Measurements from ENCODE around the gene SORCS2.

SORCS2 gene

GRCh38 chr4:7371210-7371941 lies 179.0 kb downstream of the SORCS2 start:
- DNase-seq (ENCODE audit: low read depth, low spot score): no peak

GRCh38 chr4:7372673-7373072 lies 180.3 kb downstream of the SORCS2 start:
- DNase-seq (ENCODE audit: low read depth, low spot score): no peak

- no peak for DNase-seq (ENCODE audit: low read depth, low spot score)
These were observed 182.2 kb downstream of the SORCS2 start for GRCh38 chr4:7374571-7374970.

- no peak for DNase-seq (ENCODE audit: low read depth, low spot score)
These were observed 183.1 kb downstream of the SORCS2 start for GRCh38 chr4:7375427-7375826.

GRCh38 chr4:7377223-7377865 lies 185.0 kb downstream of the SORCS2 start:
- DNase-seq (ENCODE audit: low read depth, low spot score): no peak

- DNase-seq (ENCODE audit: low read depth, low spot score): no peak
These were observed 186.8 kb downstream of the SORCS2 start for GRCh38 chr4:7379186-7379585.

GRCh38 chr4:7379719-7380118 lies 187.4 kb downstream of the SORCS2 start:
- no peak for DNase-seq (ENCODE audit: low read depth, low spot score)

- DNase-seq (ENCODE audit: low read depth, low spot score): no peak
These were observed 189.0 kb downstream of the SORCS2 start for GRCh38 chr4:7381221-7381889.

DNA sequence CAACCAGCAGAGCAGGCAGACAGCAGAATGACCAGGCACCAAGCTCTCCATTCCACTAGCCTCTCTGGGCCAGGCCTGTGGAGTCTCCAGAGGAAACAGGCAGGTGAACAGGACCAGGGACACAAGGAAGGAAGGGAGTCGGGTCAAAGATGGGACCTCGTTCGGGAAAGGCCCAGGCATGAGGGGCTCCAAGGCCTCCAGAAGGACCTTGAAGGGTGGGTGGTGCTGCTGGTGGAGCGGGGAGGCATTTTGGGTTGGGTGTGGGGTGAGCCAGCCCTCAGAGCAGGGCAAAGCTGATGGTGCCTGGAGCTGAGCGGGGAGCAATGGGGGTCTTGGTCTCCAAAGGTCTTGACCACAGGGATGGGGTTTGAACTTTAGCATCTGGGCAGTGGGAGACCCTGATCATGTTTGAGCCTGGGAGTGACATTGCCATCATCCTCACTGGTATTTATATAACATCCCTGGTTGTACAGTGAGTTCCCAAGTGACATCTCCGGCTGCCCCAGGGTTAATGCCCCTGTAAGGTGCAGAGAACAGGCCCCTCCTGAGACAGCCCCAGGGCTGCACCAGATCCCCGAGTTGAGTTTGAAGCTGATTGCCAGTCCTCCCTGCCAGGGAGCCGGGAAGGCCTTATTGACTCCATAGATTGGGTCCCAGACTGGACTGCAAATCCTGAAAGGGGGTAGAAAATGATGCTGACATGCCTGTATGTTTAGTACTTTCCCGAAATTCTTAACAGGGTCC lies 189.7 kb downstream of the SORCS2 start:
- DNase-seq (ENCODE audit: low read depth, low spot score): no peak

DNA sequence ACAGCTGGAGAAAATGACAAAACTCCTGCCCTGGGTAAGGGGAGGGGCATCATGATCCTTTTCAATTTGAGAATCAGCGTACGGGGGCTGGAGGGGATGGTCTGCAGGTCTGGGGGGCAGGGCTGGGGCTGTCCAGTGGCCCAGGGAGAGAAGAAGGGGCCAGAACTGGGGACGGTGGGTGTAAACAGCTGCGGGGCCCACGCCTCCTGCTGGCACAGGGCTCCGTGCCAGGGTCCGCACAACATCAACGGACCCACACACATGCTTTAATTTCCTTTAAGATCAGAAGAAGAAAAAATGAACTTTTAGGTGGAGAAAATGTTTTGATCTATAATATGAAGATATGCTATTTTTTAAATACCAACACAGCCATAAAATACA lies 190.3 kb downstream of the SORCS2 start:
- no peak for DNase-seq (ENCODE audit: low read depth, low spot score)

GRCh38 chr4:7383266-7383665 lies 190.9 kb downstream of the SORCS2 start:
- no peak for DNase-seq (ENCODE audit: low read depth, low spot score)

DNA sequence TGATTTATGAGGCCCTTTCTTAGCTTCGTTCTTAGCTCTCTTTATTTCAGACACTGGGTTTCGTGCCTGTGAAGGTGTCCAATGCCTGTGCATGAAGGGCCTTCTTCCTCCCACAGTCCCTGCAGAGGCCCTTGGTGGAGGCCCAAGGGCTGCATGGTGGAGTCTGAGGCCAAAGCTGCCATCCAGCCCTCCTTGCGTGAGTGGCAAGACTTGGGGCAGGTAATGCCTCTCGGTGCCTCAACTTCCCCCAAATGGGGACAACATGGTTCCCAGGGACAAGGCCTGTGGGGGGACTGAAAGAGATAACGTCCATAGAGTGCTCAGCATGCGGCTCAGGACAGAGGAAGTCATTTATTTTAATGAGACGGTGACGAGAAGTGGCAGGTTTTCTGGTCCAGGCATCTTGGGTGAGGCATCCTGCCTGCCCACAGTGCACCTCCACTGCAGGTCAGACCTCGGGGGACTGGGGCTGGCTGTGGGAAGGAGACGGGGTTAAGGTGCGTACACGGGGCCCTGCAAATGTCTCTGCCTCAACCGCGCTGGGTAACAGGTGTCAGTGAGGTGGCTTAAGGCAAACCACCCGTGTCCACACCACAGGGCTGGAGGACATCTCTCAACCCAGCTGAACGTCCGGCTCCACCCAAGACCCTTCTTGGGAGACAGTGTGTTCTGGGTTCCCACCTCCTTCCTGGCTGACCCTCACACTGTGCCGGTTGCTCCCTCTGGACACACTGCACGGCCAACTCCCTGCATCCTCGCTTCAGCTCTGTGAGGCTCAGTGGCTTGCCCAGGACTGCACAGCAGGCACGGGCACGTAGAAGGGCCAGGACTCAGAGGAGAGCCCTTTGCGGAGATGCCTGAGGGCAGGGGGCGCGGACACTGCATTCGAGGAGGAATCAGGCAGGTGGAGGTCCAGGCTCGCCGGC lies 191.9 kb downstream of the SORCS2 start:
- no peak for DNase-seq (ENCODE audit: low read depth, low spot score)

GRCh38 chr4:7384929-7385890 lies 192.9 kb downstream of the SORCS2 start:
- DNase-seq (ENCODE audit: low read depth, low spot score): no peak

- no peak for DNase-seq (ENCODE audit: low read depth, low spot score)
These were observed 195.6 kb downstream of the SORCS2 start for GRCh38 chr4:7387925-7388324.

- no peak for DNase-seq (ENCODE audit: low read depth, low spot score)
These were observed 196.3 kb downstream of the SORCS2 start for GRCh38 chr4:7388627-7389026.

GRCh38 chr4:7389101-7389701 lies 196.9 kb downstream of the SORCS2 start:
- DNase-seq (ENCODE audit: low read depth, low spot score): no peak

- DNase-seq (ENCODE audit: low read depth, low spot score): no peak
These were observed 197.4 kb downstream of the SORCS2 start for GRCh38 chr4:7389719-7390118.

DNA sequence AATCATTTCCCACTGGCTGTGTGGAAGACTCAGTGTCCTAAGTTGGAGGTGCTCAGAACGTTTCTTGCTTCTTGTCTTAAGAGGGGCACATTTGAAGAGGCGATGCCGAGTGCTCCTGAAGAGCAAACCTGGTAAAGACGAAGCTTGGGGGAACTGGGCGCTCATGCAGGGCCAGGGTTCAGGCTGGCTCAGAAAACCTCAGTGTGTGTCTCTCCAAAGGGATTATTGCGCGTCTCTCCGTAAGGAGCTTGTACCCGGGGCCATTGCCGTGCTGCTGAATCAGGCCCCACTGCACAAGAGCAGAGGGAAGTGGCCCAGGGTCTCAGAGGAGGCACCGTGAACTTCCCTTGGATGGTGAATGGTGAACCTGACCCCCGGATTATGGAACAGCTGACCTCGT lies 198.0 kb downstream of the SORCS2 start:
- no peak for DNase-seq (ENCODE audit: low read depth, low spot score)

DNA sequence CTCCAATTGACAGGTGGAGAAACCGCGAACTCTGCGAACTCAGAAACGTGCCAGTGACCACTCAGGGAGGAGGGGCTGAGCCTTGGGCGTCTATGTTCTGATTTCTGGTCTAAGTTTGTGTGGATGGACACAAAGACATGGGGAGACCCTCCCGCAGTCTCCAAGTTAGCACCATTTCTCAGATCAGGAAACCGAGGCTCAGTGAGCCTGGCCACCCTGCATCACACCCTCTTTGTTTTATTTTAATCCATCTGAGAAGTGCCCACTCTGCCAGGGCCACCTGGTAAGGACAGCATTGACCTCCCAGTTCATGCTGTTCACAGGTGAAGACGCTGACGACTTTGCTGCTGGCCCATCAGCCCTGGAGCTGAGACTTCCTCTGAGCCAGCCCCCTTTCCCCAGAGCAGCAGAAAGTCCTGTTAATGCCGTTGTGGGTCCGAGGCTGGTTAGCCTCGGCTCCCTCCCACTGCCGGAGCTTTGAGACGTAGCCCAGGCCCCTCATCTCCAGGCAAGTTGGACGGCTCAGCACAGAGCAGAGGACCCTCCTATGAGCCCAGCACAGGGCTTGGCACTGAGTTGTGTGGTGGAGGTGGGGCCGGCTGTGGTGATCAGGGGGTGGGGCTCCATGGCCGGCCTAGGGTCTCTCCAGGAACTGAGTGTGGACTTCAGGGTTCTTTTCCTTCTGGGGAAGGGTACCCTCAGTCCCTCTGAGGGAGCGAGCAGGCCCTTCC lies 198.7 kb downstream of the SORCS2 start:
- no peak for DNase-seq (ENCODE audit: low read depth, low spot score)

All from smooth muscle cell of the brain vasculature (primary cell).